ENCODE results near the gene ALDH1A3. TPM values are rescaled to one million over a fixed set of nuclear protein-coding genes. Genes with fewer than 3 reads are reported as not detected.

Gene ALDH1A3
- total and polyA plus RNA-seq, 4 donors, result 2.5 to 21.6 (median 12.3) TPM

- Histone ChIP-seq H3K4me1 (ENCODE audit: control insufficient read depth, insufficient read depth, low read length) (peaks cover 17% of the 10 kb centered on the region), H3K4me3 (ENCODE audit: low read depth, low read length) (no peak overlapping the region), H3K9me3 (ENCODE audit: control insufficient read depth, insufficient read depth, low read length) (no peaks in the 10 kb centered on the region), H3K27me3 (ENCODE audit: control insufficient read depth, insufficient read depth, low read length) (peaks cover 3% of the 10 kb centered on the region), H3K27ac (ENCODE audit: low read depth, low read length) (no peak overlapping the region), H3K36me3 (ENCODE audit: control insufficient read depth, insufficient read depth, low read length) (no peaks in the 10 kb centered on the region)
- no peak for DNase-seq (ENCODE audit: low read depth in 4 of 6, low spot score in 6 of 6)
- WGBS (ENCODE audit: insufficient coverage), result 50% methylated on average over 1 of the region's 5 CpGs
These were observed 20.0 kb downstream of the ALDH1A3 start for GRCh38 chr15:100899601-100900000.

GRCh38 chr15:100900136-100900794, 20.6 kb downstream of the ALDH1A3 start:
- Histone ChIP-seq H3K27ac (ENCODE audit: low read depth, low read length) (no peak overlapping the region), H3K4me3 (ENCODE audit: low read depth, low read length) (no peak overlapping the region), H3K27me3 (ENCODE audit: control insufficient read depth, insufficient read depth, low read length) (peaks cover 3% of the 10 kb centered on the region), H3K9me3 (ENCODE audit: control insufficient read depth, insufficient read depth, low read length) (no peaks in the 10 kb centered on the region), H3K36me3 (ENCODE audit: control insufficient read depth, insufficient read depth, low read length) (no peaks in the 10 kb centered on the region), H3K4me1 (ENCODE audit: control insufficient read depth, insufficient read depth, low read length) (peaks cover 17% of the 10 kb centered on the region)
- WGBS (ENCODE audit: insufficient coverage), result 60% methylated on average over 7 of the region's 13 CpGs
- peak in 2 of 6 donors; percentile 20 for DNase-seq (ENCODE audit: low read depth in 4 of 6, low spot score in 6 of 6)

GRCh38 chr15:100900795-100901169, 21.2 kb downstream of the ALDH1A3 start:
- H3K36me3 ChIP-seq (ENCODE audit: control insufficient read depth, insufficient read depth, low read length), result no peaks in the 10 kb centered on the region
- no peak for DNase-seq (ENCODE audit: low read depth in 4 of 6, low spot score in 6 of 6)
- H3K4me3 ChIP-seq (ENCODE audit: low read depth, low read length), result no peak overlapping the region
- H3K9me3 ChIP-seq (ENCODE audit: control insufficient read depth, insufficient read depth, low read length), result no peaks in the 10 kb centered on the region
- peaks cover 17% of the 10 kb centered on the region for H3K4me1 ChIP-seq (ENCODE audit: control insufficient read depth, insufficient read depth, low read length)
- WGBS (ENCODE audit: insufficient coverage), result 60% methylated on average over 7 of the region's 9 CpGs
- H3K27me3 ChIP-seq (ENCODE audit: control insufficient read depth, insufficient read depth, low read length), result peaks cover 3% of the 10 kb centered on the region
- H3K27ac ChIP-seq (ENCODE audit: low read depth, low read length), result no peak overlapping the region

GRCh38 chr15:100901296-100901695, 21.7 kb downstream of the ALDH1A3 start:
- H3K36me3 ChIP-seq (ENCODE audit: control insufficient read depth, insufficient read depth, low read length), result no peaks in the 10 kb centered on the region

GRCh38 chr15:100901702-100902435, 22.2 kb downstream of the ALDH1A3 start:
- H3K27ac ChIP-seq (ENCODE audit: low read depth, low read length), result peak overlapping the region; percentile 81
- whole genome bisulfite sequencing (ENCODE audit: insufficient coverage), result 83% methylated on average over 6 of the region's 14 CpGs
- no peaks in the 10 kb centered on the region for H3K36me3 ChIP-seq (ENCODE audit: control insufficient read depth, insufficient read depth, low read length)
- H3K4me1 ChIP-seq (ENCODE audit: control insufficient read depth, insufficient read depth, low read length), result peaks cover 17% of the 10 kb centered on the region
- no peaks in the 10 kb centered on the region for H3K9me3 ChIP-seq (ENCODE audit: control insufficient read depth, insufficient read depth, low read length)
- peaks cover 3% of the 10 kb centered on the region for H3K27me3 ChIP-seq (ENCODE audit: control insufficient read depth, insufficient read depth, low read length)
- no peak for DNase-seq (ENCODE audit: low read depth in 4 of 6, low spot score in 6 of 6)
- H3K4me3 ChIP-seq (ENCODE audit: low read depth, low read length), result no peak overlapping the region

More at GRCh38 chr15:100901296-100901695, 21.7 kb downstream of the ALDH1A3 start:
- Histone ChIP-seq H3K4me3 (ENCODE audit: low read depth, low read length) (no peak overlapping the region), H3K27ac (ENCODE audit: low read depth, low read length) (peak overlapping the region; percentile 81), H3K4me1 (ENCODE audit: control insufficient read depth, insufficient read depth, low read length) (peaks cover 17% of the 10 kb centered on the region), H3K27me3 (ENCODE audit: control insufficient read depth, insufficient read depth, low read length) (peaks cover 3% of the 10 kb centered on the region), H3K9me3 (ENCODE audit: control insufficient read depth, insufficient read depth, low read length) (no peaks in the 10 kb centered on the region)
- WGBS (ENCODE audit: insufficient coverage), result 70% methylated on average over 2 of the region's 3 CpGs
- DNase-seq (ENCODE audit: low read depth in 4 of 6, low spot score in 6 of 6), result no peak

GRCh38 chr15:100902436-100903167, 23.0 kb downstream of the ALDH1A3 start:
- H3K9me3 ChIP-seq (ENCODE audit: control insufficient read depth, insufficient read depth, low read length), result no peaks in the 10 kb centered on the region
- 45% methylated on average over 17 of the region's 22 CpGs for WGBS (ENCODE audit: insufficient coverage)
- H3K36me3 ChIP-seq (ENCODE audit: control insufficient read depth, insufficient read depth, low read length), result no peaks in the 10 kb centered on the region
- DNase-seq (ENCODE audit: low read depth in 4 of 6, low spot score in 6 of 6), result peak in 3 of 6 donors; percentile 56 to 79 (median 67)
- peak overlapping the region; percentile 81 for H3K27ac ChIP-seq (ENCODE audit: low read depth, low read length)
- H3K4me1 ChIP-seq (ENCODE audit: control insufficient read depth, insufficient read depth, low read length), result peaks cover 17% of the 10 kb centered on the region
- peaks cover 3% of the 10 kb centered on the region for H3K27me3 ChIP-seq (ENCODE audit: control insufficient read depth, insufficient read depth, low read length)
- H3K4me3 ChIP-seq (ENCODE audit: low read depth, low read length), result no peak overlapping the region

- Histone ChIP-seq H3K27me3 (ENCODE audit: control insufficient read depth, insufficient read depth, low read length) (peaks cover under 1% of the 10 kb centered on the region), H3K9me3 (ENCODE audit: control insufficient read depth, insufficient read depth, low read length) (no peaks in the 10 kb centered on the region), H3K36me3 (ENCODE audit: control insufficient read depth, insufficient read depth, low read length) (no peaks in the 10 kb centered on the region), H3K4me1 (ENCODE audit: control insufficient read depth, insufficient read depth, low read length) (peaks cover 12% of the 10 kb centered on the region), H3K4me3 (ENCODE audit: low read depth, low read length) (no peak overlapping the region), H3K27ac (ENCODE audit: low read depth, low read length) (peak overlapping the region; percentile 81)
- no CpG with 5 or more reads among the region's 3 CpGs for WGBS (ENCODE audit: insufficient coverage)
- no peak for DNase-seq (ENCODE audit: low read depth in 4 of 6, low spot score in 6 of 6)
These were observed 23.5 kb downstream of the ALDH1A3 start for GRCh38 chr15:100903168-100903554.

GRCh38 chr15:100905850-100906249, 26.2 kb downstream of the ALDH1A3 start:
- H3K9me3 ChIP-seq (ENCODE audit: control insufficient read depth, insufficient read depth, low read length), result no peaks in the 10 kb centered on the region
- DNase-seq (ENCODE audit: low read depth in 4 of 6, low spot score in 6 of 6), result no peak
- peaks cover 3% of the 10 kb centered on the region for H3K27me3 ChIP-seq (ENCODE audit: control insufficient read depth, insufficient read depth, low read length)
- H3K4me1 ChIP-seq (ENCODE audit: control insufficient read depth, insufficient read depth, low read length), result peaks cover 6% of the 10 kb centered on the region
- no peak overlapping the region for H3K27ac ChIP-seq (ENCODE audit: low read depth, low read length)
- WGBS (ENCODE audit: insufficient coverage), result 65% methylated on average over 5 of the region's 8 CpGs
- no peak overlapping the region for H3K4me3 ChIP-seq (ENCODE audit: low read depth, low read length)
- no peaks in the 10 kb centered on the region for H3K36me3 ChIP-seq (ENCODE audit: control insufficient read depth, insufficient read depth, low read length)

- Histone ChIP-seq H3K36me3 (ENCODE audit: control insufficient read depth, insufficient read depth, low read length) (no peaks in the 10 kb centered on the region), H3K9me3 (ENCODE audit: control insufficient read depth, insufficient read depth, low read length) (no peaks in the 10 kb centered on the region), H3K27ac (ENCODE audit: low read depth, low read length) (no peak overlapping the region), H3K4me3 (ENCODE audit: low read depth, low read length) (no peak overlapping the region), H3K27me3 (ENCODE audit: control insufficient read depth, insufficient read depth, low read length) (peaks cover 3% of the 10 kb centered on the region), H3K4me1 (ENCODE audit: control insufficient read depth, insufficient read depth, low read length) (no peaks in the 10 kb centered on the region)
- WGBS (ENCODE audit: insufficient coverage), result 97% methylated on average over 4 of the region's 6 CpGs
- no peak for DNase-seq (ENCODE audit: low read depth in 4 of 6, low spot score in 6 of 6)
These were observed 28.8 kb downstream of the ALDH1A3 start for GRCh38 chr15:100908466-100908865.
